Peyer's patch (tissue), 4 donors: Measurements from ENCODE around the gene ADNP2. TPM values are rescaled to one million over a fixed set of nuclear protein-coding genes. Genes with fewer than 3 reads are reported as not detected.

Experiments used
- DNase-seq, 3 donors: peaks; one replicate each; pipeline ENCODE4 v3.0.0-alpha.2; 2017 to 2019
- H3K27ac ChIP-seq, 4 donors: fragments of 200-600 bp; sonication (generic); one replicate each; pipeline ENCODE4 v1.5.1; 2016 to 2019
- H3K27me3 ChIP-seq, 2 donors: fragments of 200-600 bp; sonication (generic); one replicate each; pipeline ENCODE4 v1.5.1; 2019
- H3K36me3 ChIP-seq, 3 donors: fragments of 200-600 bp; sonication (generic); one replicate each; pipeline ENCODE4 v1.5.1; 2016 to 2019
- H3K4me1 ChIP-seq, 4 donors: fragments of 200-600 bp; sonication (generic); one replicate each; pipeline ENCODE4 v1.5.1; 2016 to 2019
- H3K4me3 ChIP-seq, 4 donors: fragments of 200-600 bp; sonication (generic); 1 replicate in 3 of 4; 2 replicates in 1 of 4; pipeline ENCODE4 v1.5.1; 2016 to 2019; ENCODE audit warnings: mild to moderate bottlenecking in 1 of 4
- H3K9me3 ChIP-seq, 4 donors: fragments of 200-600 bp; sonication (generic); one replicate each; pipeline ENCODE4 v1.5.1; 2016 to 2019; ENCODE audit warnings: mild to moderate bottlenecking in 1 of 4
- POLR2A ChIP-seq, 2 donors: fragments of 450-650 bp; IDR thresholded peaks; one replicate each; pipeline ENCODE4 v1.5.1; 2017; ENCODE audit warnings: antibody characterized with exemption in 2 of 2, mild to moderate bottlenecking in 2 of 2, moderate library complexity in 2 of 2
- total RNA-seq, 4 donors: library from RNA; depleted of rRNA; stranded (reverse); fragments of >200 nt; gene quantifications; one replicate each; pipeline ENCODE4 v1.1.0, GENCODE V29; 2016
- TF ChIP-seq, protein P1 (sequence below), 6 experiments: fragments of 450-650 bp in 4 of 6; fragments of 200-600 bp in 2 of 6; sonication (generic) in 1 of 6; IDR thresholded peaks; one replicate each; pipeline ENCODE4 v1.5.1; 2017 to 2019; ENCODE audit warnings: antibody characterized with exemption in 6 of 6, mild to moderate bottlenecking in 3 of 6, moderate library complexity in 1 of 6

The ADNP2 gene
- total RNA-seq, 4 donors from 2014 or later: 18.9 to 26.7 (median 24.0) TPM

GRCh38 chr18:80076379-80076778, 32.7 kb upstream of the ADNP2 start:
- H3K36me3 ChIP-seq: no peaks in the 10 kb centered on the region
- no peak overlapping the region for H3K27ac ChIP-seq
- TF ChIP-seq, protein P1, sequence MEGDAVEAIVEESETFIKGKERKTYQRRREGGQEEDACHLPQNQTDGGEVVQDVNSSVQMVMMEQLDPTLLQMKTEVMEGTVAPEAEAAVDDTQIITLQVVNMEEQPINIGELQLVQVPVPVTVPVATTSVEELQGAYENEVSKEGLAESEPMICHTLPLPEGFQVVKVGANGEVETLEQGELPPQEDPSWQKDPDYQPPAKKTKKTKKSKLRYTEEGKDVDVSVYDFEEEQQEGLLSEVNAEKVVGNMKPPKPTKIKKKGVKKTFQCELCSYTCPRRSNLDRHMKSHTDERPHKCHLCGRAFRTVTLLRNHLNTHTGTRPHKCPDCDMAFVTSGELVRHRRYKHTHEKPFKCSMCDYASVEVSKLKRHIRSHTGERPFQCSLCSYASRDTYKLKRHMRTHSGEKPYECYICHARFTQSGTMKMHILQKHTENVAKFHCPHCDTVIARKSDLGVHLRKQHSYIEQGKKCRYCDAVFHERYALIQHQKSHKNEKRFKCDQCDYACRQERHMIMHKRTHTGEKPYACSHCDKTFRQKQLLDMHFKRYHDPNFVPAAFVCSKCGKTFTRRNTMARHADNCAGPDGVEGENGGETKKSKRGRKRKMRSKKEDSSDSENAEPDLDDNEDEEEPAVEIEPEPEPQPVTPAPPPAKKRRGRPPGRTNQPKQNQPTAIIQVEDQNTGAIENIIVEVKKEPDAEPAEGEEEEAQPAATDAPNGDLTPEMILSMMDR (IDR thresholded peaks at IDR 0.05): no peak
- no peak for TF ChIP-seq POLR2A (IDR thresholded peaks at IDR 0.05)
- no peaks in the 10 kb centered on the region for H3K9me3 ChIP-seq
- no peak for DNase-seq
- no peak overlapping the region for H3K4me3 ChIP-seq
- no peaks in the 10 kb centered on the region for H3K27me3 ChIP-seq
- H3K4me1 ChIP-seq: no peaks in the 10 kb centered on the region

DNA sequence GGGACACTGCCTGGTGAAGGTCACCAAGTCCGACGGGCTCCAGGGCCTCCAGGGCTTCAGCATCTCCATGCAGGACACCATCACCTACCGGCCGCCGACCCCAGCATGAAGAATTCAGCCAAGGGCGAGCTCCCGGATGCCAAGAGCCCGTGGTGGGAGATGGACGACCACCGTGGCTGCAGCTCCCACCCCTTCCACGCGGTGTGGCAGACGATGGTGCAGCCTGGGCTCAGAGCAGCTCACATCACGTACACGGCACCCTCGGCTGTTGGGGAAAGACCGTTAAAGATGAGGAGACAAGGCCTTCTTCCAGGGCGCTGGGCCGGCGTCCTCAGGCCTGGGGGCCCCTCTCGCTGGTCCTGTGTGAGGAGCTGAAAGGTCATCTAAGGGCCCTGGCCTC, 31.2 kb upstream of the ADNP2 start:
- DNase-seq: no peak
- Histone ChIP-seq H3K27ac (no peak overlapping the region), H3K27me3 (no peaks in the 10 kb centered on the region), H3K4me1 (no peaks in the 10 kb centered on the region), H3K4me3 (no peak overlapping the region), H3K36me3 (no peaks in the 10 kb centered on the region), H3K9me3 (no peaks in the 10 kb centered on the region)
- no peak for TF ChIP-seq POLR2A (IDR thresholded peaks at IDR 0.05)
- TF ChIP-seq, protein P1 (IDR thresholded peaks at IDR 0.05): no peak

GRCh38 chr18:80086281-80086680, 22.8 kb upstream of the ADNP2 start:
- Histone ChIP-seq H3K4me1 (no peaks in the 10 kb centered on the region), H3K9me3 (peaks cover 0 to 20% (median 4%) of the 10 kb centered on the region in 4 donors), H3K27ac (no peak overlapping the region), H3K36me3 (no peaks in the 10 kb centered on the region), H3K4me3 (no peak overlapping the region), H3K27me3 (no peaks in the 10 kb centered on the region)
- DNase-seq: no peak
- TF ChIP-seq POLR2A (IDR thresholded peaks at IDR 0.05): no peak
- TF ChIP-seq, protein P1 (IDR thresholded peaks at IDR 0.05): no peak

DNA sequence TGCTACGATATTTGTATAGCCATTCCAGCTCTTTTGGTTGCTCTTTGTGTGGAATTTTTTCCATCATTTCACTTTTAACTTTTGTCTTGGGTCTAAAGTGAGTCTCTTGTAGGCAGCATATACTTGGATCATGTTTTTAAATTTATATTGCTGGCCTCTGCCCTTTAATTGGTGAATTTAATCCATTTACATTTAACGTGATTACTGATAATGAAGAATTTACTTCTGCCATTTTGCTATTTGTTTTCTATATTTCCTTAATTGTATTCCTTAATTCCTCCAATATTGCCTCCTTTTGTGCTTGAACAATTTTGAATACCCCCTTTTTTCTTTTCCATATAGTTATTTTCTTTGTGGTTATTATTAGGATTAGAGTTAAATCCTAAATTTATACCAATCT, 21.0 kb upstream of the ADNP2 start:
- no peaks in the 10 kb centered on the region for H3K27me3 ChIP-seq
- no peak overlapping the region for H3K4me3 ChIP-seq
- H3K4me1 ChIP-seq: no peaks in the 10 kb centered on the region
- no peaks in the 10 kb centered on the region for H3K36me3 ChIP-seq
- no peak for TF ChIP-seq POLR2A (IDR thresholded peaks at IDR 0.05)
- TF ChIP-seq, protein P1 (IDR thresholded peaks at IDR 0.05): no peak
- no peak for DNase-seq
- no peak overlapping the region for H3K27ac ChIP-seq
- H3K9me3 ChIP-seq: peaks cover 0 to 20% (median 4%) of the 10 kb centered on the region in 4 donors

- Histone ChIP-seq H3K4me1 (no peaks in the 10 kb centered on the region), H3K36me3 (no peaks in the 10 kb centered on the region), H3K27ac (no peak overlapping the region), H3K27me3 (no peaks in the 10 kb centered on the region), H3K4me3 (no peak overlapping the region), H3K9me3 (peaks cover 0 to 20% (median 4%) of the 10 kb centered on the region in 4 donors)
- no peak for DNase-seq
- TF ChIP-seq, protein P1 (IDR thresholded peaks at IDR 0.05): no peak
These were observed 20.2 kb upstream of the ADNP2 start for GRCh38 chr18:80088823-80089222.

GRCh38 chr18:80095414-80095813, 13.6 kb upstream of the ADNP2 start:
- Histone ChIP-seq H3K27me3 (no peaks in the 10 kb centered on the region), H3K27ac (no peak overlapping the region), H3K36me3 (no peaks in the 10 kb centered on the region), H3K9me3 (no peaks in the 10 kb centered on the region), H3K4me3 (no peak overlapping the region), H3K4me1 (no peaks in the 10 kb centered on the region)
- TF ChIP-seq, protein P1 (IDR thresholded peaks at IDR 0.05): no peak
- no peak for TF ChIP-seq POLR2A (IDR thresholded peaks at IDR 0.05)
- no peak for DNase-seq
